Prostate gland (tissue), 2 donors: Measurements from ENCODE around the gene ADARB2.

ENCODE experiments used
- POLR2A ChIP-seq: fragments of 450-650 bp; IDR thresholded peaks from one replicate; pipeline ENCODE4 v1.6.1; 2016; ENCODE audit warnings: antibody characterized with exemption, mild to moderate bottlenecking
- TF ChIP-seq, protein P1 (sequence below), 4 experiments: fragments of 200-600 bp in 2 of 4; fragments of 450-650 bp in 2 of 4; sonication (generic) in 2 of 4; IDR thresholded peaks; 1 replicate in 3 of 4; 2 replicates in 1 of 4; pipeline ENCODE4 v1.5.1; 2016 to 2019; ENCODE audit warnings: antibody characterized with exemption in 4 of 4, mild to moderate bottlenecking in 2 of 4, moderate library complexity in 2 of 4

DNA sequence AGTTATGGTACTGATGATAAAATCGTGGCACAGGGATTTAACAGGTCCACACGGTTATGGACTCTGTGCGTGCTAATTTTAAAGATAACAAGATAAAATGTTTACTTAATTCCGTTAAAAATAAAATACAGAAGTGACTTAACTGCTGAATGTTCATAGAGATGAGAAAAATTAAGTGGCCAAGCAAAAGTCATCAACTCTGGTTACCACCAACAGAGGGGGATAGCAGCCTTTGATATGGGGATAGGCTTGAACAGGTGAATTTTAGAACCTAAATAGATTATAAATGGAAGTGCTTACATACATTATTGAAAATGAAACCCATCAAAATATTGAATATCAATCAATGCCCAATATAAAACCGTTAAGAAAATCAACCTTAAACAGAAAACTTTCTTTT lies 436.2 kb downstream of the ADARB2 start:
- TF ChIP-seq, protein P1, sequence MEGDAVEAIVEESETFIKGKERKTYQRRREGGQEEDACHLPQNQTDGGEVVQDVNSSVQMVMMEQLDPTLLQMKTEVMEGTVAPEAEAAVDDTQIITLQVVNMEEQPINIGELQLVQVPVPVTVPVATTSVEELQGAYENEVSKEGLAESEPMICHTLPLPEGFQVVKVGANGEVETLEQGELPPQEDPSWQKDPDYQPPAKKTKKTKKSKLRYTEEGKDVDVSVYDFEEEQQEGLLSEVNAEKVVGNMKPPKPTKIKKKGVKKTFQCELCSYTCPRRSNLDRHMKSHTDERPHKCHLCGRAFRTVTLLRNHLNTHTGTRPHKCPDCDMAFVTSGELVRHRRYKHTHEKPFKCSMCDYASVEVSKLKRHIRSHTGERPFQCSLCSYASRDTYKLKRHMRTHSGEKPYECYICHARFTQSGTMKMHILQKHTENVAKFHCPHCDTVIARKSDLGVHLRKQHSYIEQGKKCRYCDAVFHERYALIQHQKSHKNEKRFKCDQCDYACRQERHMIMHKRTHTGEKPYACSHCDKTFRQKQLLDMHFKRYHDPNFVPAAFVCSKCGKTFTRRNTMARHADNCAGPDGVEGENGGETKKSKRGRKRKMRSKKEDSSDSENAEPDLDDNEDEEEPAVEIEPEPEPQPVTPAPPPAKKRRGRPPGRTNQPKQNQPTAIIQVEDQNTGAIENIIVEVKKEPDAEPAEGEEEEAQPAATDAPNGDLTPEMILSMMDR (IDR thresholded peaks at IDR 0.05): no peak
- no peak for TF ChIP-seq POLR2A
